SK-N-SH (cell line): ENCODE results near the gene CDK14. TPM values are rescaled to one million over a fixed set of nuclear protein-coding genes. Genes with fewer than 3 reads are reported as not detected.

Experiments
- CTCF ChIA-PET: fragments of 300-600, 350-600 bp; formaldehyde crosslinking; extraction: SDS; loops from one replicate; lab custom pipeline; 2021; lab: Yijun Ruan, JAX
- POLR2A ChIA-PET: fragments of 350-600 bp; sonication (Branson Sonifier 250); formaldehyde crosslinking; extraction: SDS; loops from one replicate; lab custom pipeline; 2020; ENCODE audit warnings: antibody characterized with exemption, inconsistent platforms; lab: Yijun Ruan, JAX
- DNase-seq: peaks from one replicate; pipeline ENCODE4 v3.0.0; 2012
- H2AFZ ChIP-seq: fragments of 200-600 bp; sonication (generic); 2 replicates; pipeline ENCODE4 v1.8.1; 2016; ENCODE audit warnings: antibody characterized with exemption, mild to moderate bottlenecking, low read depth
- H3F3A ChIP-seq: fragments of 200-600 bp; sonication (generic); replicated peaks from 2 replicates; pipeline ENCODE3; 2016; ENCODE audit warnings: antibody characterized with exemption, mild to moderate bottlenecking; ENCODE audit not compliant: insufficient read depth
- H3K27ac ChIP-seq, 2 experiments: fragments of 200-500 bp in 1 of 2; fragments of 200-600 bp in 1 of 2; sonication (Bioruptor generic) in 1 of 2; sonication (generic), shearing (Covaris generic) in 1 of 2; 2 replicates each; pipeline versions ENCODE4 v1.5.1 to v1.6.1; 2014 to 2016; ENCODE audit warnings: low read depth in 2 of 2, inconsistent platforms in 1 of 2, low read length in 1 of 2, mild to moderate bottlenecking in 1 of 2, mixed read lengths in 1 of 2
- H3K27me3 ChIP-seq: fragments of 200-600 bp; sonication (generic), shearing (Covaris generic); 2 replicates; pipeline ENCODE4 v1.6.1; 2016; ENCODE audit warnings: mixed run types; ENCODE audit not compliant: insufficient read depth
- H3K36me3 ChIP-seq, 2 experiments: fragments of 200-500 bp in 1 of 2; fragments of 200-600 bp in 1 of 2; sonication (Bioruptor generic) in 1 of 2; sonication (generic) in 1 of 2; replicated peaks in 1 of 2; 2 replicates each; pipeline versions ENCODE3 to v1.5.1; 2014 to 2016; ENCODE audit warnings: low read length in 1 of 2, mild to moderate bottlenecking in 1 of 2; ENCODE audit not compliant: insufficient read depth in 2 of 2, control insufficient read depth in 1 of 2
- H3K4me1 ChIP-seq, 2 experiments: fragments of 200-500 bp in 1 of 2; fragments of 200-600 bp in 1 of 2; sonication (Bioruptor generic) in 1 of 2; sonication (generic), shearing (Covaris generic) in 1 of 2; 2 replicates each; pipeline versions ENCODE4 v1.5.1 to v1.6.1; 2014 to 2016; ENCODE audit warnings: low read depth in 1 of 2, low read length in 1 of 2, mixed run types in 1 of 2; ENCODE audit not compliant: insufficient read depth in 2 of 2, control insufficient read depth in 1 of 2
- H3K4me2 ChIP-seq: fragments of 200-600 bp; sonication (generic), shearing (Covaris generic); 2 replicates; pipeline ENCODE4 v1.6.1; 2017; ENCODE audit warnings: mixed run types
- H3K4me3 ChIP-seq, 2 experiments: fragments of 200-500 bp in 1 of 2; fragments of 200-600 bp in 1 of 2; sonication (Bioruptor generic) in 1 of 2; sonication (generic), shearing (Covaris generic) in 1 of 2; 2 replicates each; pipeline versions ENCODE4 v1.5.1 to v1.8.1; 2014 to 2016; ENCODE audit warnings: low read depth in 2 of 2, inconsistent platforms in 1 of 2, low read length in 1 of 2, mild to moderate bottlenecking in 1 of 2, mixed read lengths in 1 of 2, moderate library complexity in 1 of 2
- H3K79me2 ChIP-seq: fragments of 200-600 bp; sonication (generic); 2 replicates; pipeline ENCODE4 v1.8.1; 2017; ENCODE audit warnings: mild to moderate bottlenecking; ENCODE audit not compliant: insufficient read depth
- H3K9ac ChIP-seq: fragments of 200-600 bp; sonication (generic); 2 replicates; pipeline ENCODE4 v1.6.1; 2017; ENCODE audit warnings: mixed run types
- H3K9me2 ChIP-seq: fragments of 200-600 bp; sonication (generic); 2 replicates; pipeline ENCODE4 v1.6.1; 2017; ENCODE audit warnings: mixed run types
- H3K9me3 ChIP-seq: fragments of 200-600 bp; sonication (generic); 2 replicates; pipeline ENCODE4 v1.6.1; 2017; ENCODE audit warnings: mixed run types, mild to moderate bottlenecking, moderate library complexity
- H4K20me1 ChIP-seq: fragments of 200-600 bp; sonication (generic); 2 replicates; pipeline ENCODE4 v1.6.1; 2017; ENCODE audit warnings: mild to moderate bottlenecking, mixed run types; ENCODE audit not compliant: insufficient read depth
- CHD2 ChIP-seq: fragments of 150-350 bp; IDR thresholded peaks from 2 replicates; pipeline ENCODE4 v1.6.1; 2018; ENCODE audit warnings: low read length; ENCODE audit not compliant: partially characterized antibody
- FOXJ3 ChIP-seq: sonication (generic); formaldehyde crosslinking; IDR thresholded peaks from 2 replicates; pipeline ENCODE4 v1.5.1; 2020; ENCODE audit warnings: mild to moderate bottlenecking, missing genetic modification reagents
- JUND ChIP-seq: IDR thresholded peaks from 2 replicates; pipeline ENCODE4 v1.4.0; 2012
- TAF1 ChIP-seq: IDR thresholded peaks from 2 replicates; pipeline ENCODE4 v1.6.1; 2012; ENCODE audit warnings: low read depth, mild to moderate bottlenecking, low read length, moderate library complexity, borderline replicate concordance
- TCF12 ChIP-seq: IDR thresholded peaks from 2 replicates; pipeline ENCODE4 v1.4.0; 2012
- TEAD4 ChIP-seq: IDR thresholded peaks from 2 replicates; pipeline ENCODE4 v1.4.0; 2012; ENCODE audit warnings: mild to moderate bottlenecking, borderline replicate concordance; ENCODE audit not compliant: insufficient read depth
- WGBS: methylation state at CpG from one replicate; pipeline ENCODE4 v1.1.6; 2017; ENCODE audit warnings: low lambda C conversion rate; 5-methylcytosine and 5-hydroxymethylcytosine counted together
- polyA plus RNA-seq, 3 experiments: library from polyadenylated mRNA; depleted of rRNA; stranded (reverse); fragments of >200 nt; gene quantifications; 2 replicates each; pipeline ENCODE4 v1.2.3, GENCODE V29; 2012
- TF ChIP-seq, protein P1 (sequence below): IDR thresholded peaks from 2 replicates; pipeline ENCODE4 v1.4.0; 2012; ENCODE audit warnings: low read depth, borderline replicate concordance

CDK14 gene
- polyA plus RNA-seq, 1 of the 3 experiments (the other 2 are of a cell fraction): 13.9 TPM

GRCh38 chr7:90972906-90973550 lies 376.9 kb downstream of the CDK14 start:
- H3K9me2 ChIP-seq: no peaks in the 10 kb centered on the region
- no peaks in the 10 kb centered on the region for H3K79me2 ChIP-seq
- no peaks in the 10 kb centered on the region for H3K27me3 ChIP-seq
- H3K4me3 ChIP-seq: no peak overlapping the region
- peaks cover 4% of the 10 kb centered on the region for H3F3A ChIP-seq
- H3K9me3 ChIP-seq: peaks cover 9% of the 10 kb centered on the region; the same call in 1 of the 2 replicates
- H3K4me1 ChIP-seq: no peaks in the 10 kb centered on the region; a peak in 1 of 4 replicates
- POLR2A ChIA-PET: no interaction called here
- no peak for DNase-seq
- peak overlapping the region in 1 of 2 experiments; percentile 37; a peak in 1 of 4 replicates for H3K27ac ChIP-seq
- TF ChIP-seq TCF12: 0 out of 2 replicates have a peak, but pooled peaks have one; percentile 19
- no peak for TF ChIP-seq TAF1
- TF ChIP-seq, protein P1, sequence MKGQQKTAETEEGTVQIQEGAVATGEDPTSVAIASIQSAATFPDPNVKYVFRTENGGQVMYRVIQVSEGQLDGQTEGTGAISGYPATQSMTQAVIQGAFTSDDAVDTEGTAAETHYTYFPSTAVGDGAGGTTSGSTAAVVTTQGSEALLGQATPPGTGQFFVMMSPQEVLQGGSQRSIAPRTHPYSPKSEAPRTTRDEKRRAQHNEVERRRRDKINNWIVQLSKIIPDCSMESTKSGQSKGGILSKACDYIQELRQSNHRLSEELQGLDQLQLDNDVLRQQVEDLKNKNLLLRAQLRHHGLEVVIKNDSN: no peak
- no peak for TF ChIP-seq JUND
- CTCF ChIA-PET: interaction anchor here (0.9 kb wide), 1 partner anchor 67 kb away, joined by 3 read pairs; no protein-coding TSS in a partner anchor
- peaks cover 0 to 48% of the 10 kb centered on the region in 2 experiments for H3K36me3 ChIP-seq
- no peak overlapping the region for H2AFZ ChIP-seq
- no peak overlapping the region for H3K4me2 ChIP-seq
- H4K20me1 ChIP-seq: no peaks in the 10 kb centered on the region
- 67% methylated on average over 4 of the region's 4 CpGs for WGBS
- no peak overlapping the region for H3K9ac ChIP-seq

- H3K4me3 ChIP-seq: no peak overlapping the region
- POLR2A ChIA-PET: no interaction called here
- H2AFZ ChIP-seq: no peak overlapping the region
- H3K27me3 ChIP-seq: no peaks in the 10 kb centered on the region
- no peaks in the 10 kb centered on the region for H3K79me2 ChIP-seq
- peaks cover 14% of the 10 kb centered on the region; the same call in 1 of the 2 replicates for H3K9me3 ChIP-seq
- no peak for DNase-seq
- no peaks in the 10 kb centered on the region for H3K9me2 ChIP-seq
- CTCF ChIA-PET: interaction anchor here (1.9 kb wide), 1 partner anchor 57 kb away, joined by 5 read pairs; no protein-coding TSS in a partner anchor
- no peak overlapping the region for H3K27ac ChIP-seq
- H3K9ac ChIP-seq: no peak overlapping the region
- H3K36me3 ChIP-seq: peaks cover 0 to 61% of the 10 kb centered on the region in 2 experiments
- H3K4me1 ChIP-seq: no peaks in the 10 kb centered on the region; a peak in 1 of 4 replicates
- H3K4me2 ChIP-seq: no peak overlapping the region
- no peaks in the 10 kb centered on the region for H4K20me1 ChIP-seq
- WGBS: 91% methylated on average over 5 of the region's 5 CpGs
- H3F3A ChIP-seq: no peaks in the 10 kb centered on the region
- TF ChIP-seq TEAD4 (no peak), FOXJ3 (CRISPR knock-in tag) (no peak)
These were observed 380.9 kb downstream of the CDK14 start for GRCh38 chr7:90977056-90977455.

DNA sequence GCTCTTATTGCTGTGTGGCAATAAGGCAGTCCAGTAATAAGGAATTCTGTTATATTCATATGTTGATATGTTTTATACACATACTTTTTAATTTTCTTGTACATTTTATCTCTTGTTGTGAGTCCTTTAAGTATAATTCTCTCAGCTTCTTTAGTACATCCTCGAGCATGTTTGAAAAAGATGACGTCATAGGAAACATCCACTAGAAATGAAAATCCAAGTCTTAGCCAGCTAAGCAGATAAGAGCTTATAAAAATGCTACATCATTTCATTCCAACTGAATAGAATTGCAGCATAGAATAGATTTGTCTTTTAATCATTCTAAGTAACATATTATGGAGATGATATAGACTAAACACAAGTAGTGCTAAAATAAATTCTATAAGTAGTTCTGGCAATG lies 384.4 kb downstream of the CDK14 start:
- H3K4me2 ChIP-seq: no peak overlapping the region
- no peak overlapping the region for H2AFZ ChIP-seq
- no peaks in the 10 kb centered on the region for H4K20me1 ChIP-seq
- no peaks in the 10 kb centered on the region for H3K9me2 ChIP-seq
- WGBS: 75% methylated on average over 2 of the region's 2 CpGs
- ChIA-PET POLR2A (no interaction called here), CTCF (interaction anchor here (1.2 to 1.4 kb wide), 3 partner anchors 12 to 54 kb away, joined by 3 read pairs; no protein-coding TSS in a partner anchor)
- peaks cover under 1% of the 10 kb centered on the region for H3F3A ChIP-seq
- no peaks in the 10 kb centered on the region for H3K79me2 ChIP-seq
- H3K27me3 ChIP-seq: no peaks in the 10 kb centered on the region
- no peak overlapping the region for H3K4me3 ChIP-seq
- TF ChIP-seq FOXJ3 (CRISPR knock-in tag) (no peak), CHD2 (no peak)
- TF ChIP-seq, all 33 proteins: peak for 0
- DNase-seq: no peak
- no peak overlapping the region for H3K9ac ChIP-seq
- peaks cover 4 to 63% of the 10 kb centered on the region in 2 experiments for H3K36me3 ChIP-seq
- no peak overlapping the region for H3K27ac ChIP-seq
- H3K4me1 ChIP-seq: no peaks in the 10 kb centered on the region
- peaks cover 18% of the 10 kb centered on the region; the same call in 1 of the 2 replicates for H3K9me3 ChIP-seq
